GM18526 (cell line): ENCODE results near the gene ZBED4.
A peak's percentile ranks its signal among the peaks of the same experiment; 100 is the strongest.

Experiments
- POLR2A ChIP-seq: IDR thresholded peaks from 3 replicates; pipeline ENCODE4 v1.6.1; 2011; ENCODE audit not compliant: insufficient read length; ENCODE audit errors: extremely low read depth

Gene ZBED4

GRCh38 chr22:49927483-49928184 is 74.0 kb downstream of the ZBED4 start:
- TF ChIP-seq POLR2A: no peak

GRCh38 chr22:49928185-49928495 is 74.5 kb downstream of the ZBED4 start:
- TF ChIP-seq POLR2A: no peak

GRCh38 chr22:49928555-49929210 is 75.0 kb downstream of the ZBED4 start:
- no peak for TF ChIP-seq POLR2A

GRCh38 chr22:49929211-49929979 is 75.8 kb downstream of the ZBED4 start:
- no peak for TF ChIP-seq POLR2A

GRCh38 chr22:49929994-49930575 is 76.4 kb downstream of the ZBED4 start:
- TF ChIP-seq POLR2A: no peak

GRCh38 chr22:49930596-49931412 is 77.2 kb downstream of the ZBED4 start:
- TF ChIP-seq POLR2A: no peak

- no peak for TF ChIP-seq POLR2A
Observed at GRCh38 chr22:49933236-49934159, 79.9 kb downstream of the ZBED4 start.

GRCh38 chr22:49934160-49934890 is 80.7 kb downstream of the ZBED4 start:
- TF ChIP-seq POLR2A: peak; percentile 11

GRCh38 chr22:49934891-49935557 is 81.4 kb downstream of the ZBED4 start:
- no peak for TF ChIP-seq POLR2A

- no peak for TF ChIP-seq POLR2A
Observed at GRCh38 chr22:49935561-49935960, 81.9 kb downstream of the ZBED4 start.

- peak; percentile 42 for TF ChIP-seq POLR2A
Observed at GRCh38 chr22:49936018-49936972, 82.7 kb downstream of the ZBED4 start.
